Measurements from ENCODE around the gene RCOR1. TPM values are rescaled to one million over a fixed set of nuclear protein-coding genes. Genes with fewer than 3 reads are reported as not detected.
"Not testable (repeated sequence)": the region's sequence is repeated elsewhere in the genome, so short reads cannot be mapped to it uniquely, and the experiment has no call there.

RCOR1 gene
- total and polyA plus RNA-seq, 9 donors = 7.2 to 22.3 (median 18.3) TPM

GRCh38 chr14:102574281-102575159, 17.9 kb upstream of the RCOR1 start:
- H3K27me3 ChIP-seq = no peaks in the 10 kb centered on the region
- intact Hi-C loops (cut with DNase I) = no loop called here
- no peak overlapping the region for H3K27ac ChIP-seq
- DNase-seq = no peak
- TF ChIP-seq EP300 (IDR thresholded peaks at IDR 0.05) (no peak), CTCF (IDR thresholded peaks at IDR 0.05) (no peak), POLR2A (IDR thresholded peaks at IDR 0.05) (no peak)
- H3K9me3 ChIP-seq = no peaks in the 10 kb centered on the region
- H3K4me1 ChIP-seq (ENCODE audit: insufficient read depth) = no peaks in the 10 kb centered on the region
- no peak overlapping the region for H3K4me3 ChIP-seq
- no peaks in the 10 kb centered on the region for H3K36me3 ChIP-seq
- WGBS, 3 donors = 77 to 84% (median 82%) methylated on average over 20 of the region's 20 CpGs

DNA sequence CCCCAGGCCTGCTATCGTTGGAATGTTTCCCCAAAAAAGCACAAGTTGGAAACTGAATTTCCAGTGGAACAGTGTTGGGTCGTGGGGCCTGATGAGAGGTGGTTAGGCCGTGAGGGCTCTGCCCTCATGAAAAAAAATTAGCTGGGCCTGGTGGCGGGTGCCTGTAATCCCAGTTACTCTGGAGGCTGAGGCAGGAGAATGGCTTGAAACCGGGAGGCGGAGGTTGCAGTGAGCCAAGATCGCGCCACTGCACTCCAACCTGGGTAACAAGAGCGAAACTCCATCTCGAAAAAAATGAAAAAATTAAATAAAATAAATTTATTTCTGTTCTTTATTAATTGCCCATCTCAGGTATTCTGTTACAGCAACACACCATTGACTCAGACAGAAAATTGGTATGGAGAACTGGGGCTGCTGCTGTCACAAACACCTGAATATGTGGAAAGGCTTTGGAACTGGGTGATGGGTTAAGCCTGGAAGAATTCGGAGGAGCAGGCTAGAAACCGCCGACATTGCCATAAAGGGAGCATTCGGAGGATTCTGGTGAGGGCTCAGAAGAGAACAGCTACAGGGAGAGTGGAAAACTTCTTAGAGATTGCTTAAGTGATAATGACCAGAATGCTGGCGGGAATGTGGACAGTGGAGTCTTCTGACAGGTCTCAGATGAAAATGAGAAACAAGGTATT, 17.1 kb upstream of the RCOR1 start:
- DNase-seq = no peak
- 80 to 89% (median 85%) methylated on average over 15 of the region's 15 CpGs for WGBS, 3 donors
- intact Hi-C loops (cut with DNase I) = no loop called here
- Histone ChIP-seq H3K27me3 (no peaks in the 10 kb centered on the region), H3K4me1 (ENCODE audit: insufficient read depth) (no peaks in the 10 kb centered on the region), H3K27ac (no peak overlapping the region), H3K9me3 (no peaks in the 10 kb centered on the region), H3K4me3 (no peak overlapping the region), H3K36me3 (no peaks in the 10 kb centered on the region)
- TF ChIP-seq POLR2A (IDR thresholded peaks at IDR 0.05) (no peak), EP300 (IDR thresholded peaks at IDR 0.05) (no peak), CTCF (IDR thresholded peaks at IDR 0.05) (no peak)

GRCh38 chr14:102575846-102576428, 16.5 kb upstream of the RCOR1 start:
- H3K27me3 ChIP-seq; intact Hi-C loops (cut with DNase I); H3K36me3 ChIP-seq; H3K4me3 ChIP-seq; DNase-seq; H3K9me3 ChIP-seq; H3K27ac ChIP-seq; H3K4me1 ChIP-seq (ENCODE audit: insufficient read depth): not testable (repeated sequence)
- WGBS, 3 donors = 56 to 66% (median 58%) methylated on average over 8 of the region's 8 CpGs

DNA sequence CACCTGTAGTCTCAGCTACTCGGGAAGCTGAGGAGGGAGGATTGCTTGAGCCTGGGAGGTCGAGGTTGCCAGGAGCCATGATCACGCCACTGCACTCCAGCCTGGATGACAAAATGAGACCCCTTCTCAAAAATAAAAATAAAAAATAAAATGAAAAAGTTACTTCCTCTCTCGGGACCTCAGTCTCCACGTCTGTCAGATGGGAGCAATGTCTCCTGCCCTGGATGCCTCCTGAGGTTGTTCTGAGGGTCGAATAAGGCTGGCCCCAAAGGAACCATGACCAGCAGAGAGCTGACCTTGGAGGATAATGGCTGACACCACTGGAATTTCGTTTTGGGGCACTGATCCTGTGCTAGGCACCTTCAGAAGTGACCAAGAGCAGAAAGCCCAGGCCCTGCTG, 13.6 kb upstream of the RCOR1 start:
- WGBS, 3 donors = 79 to 84% (median 83%) methylated on average over 7 of the region's 7 CpGs
- intact Hi-C loops (cut with DNase I) = no loop called here
- DNase-seq = no peak
- TF ChIP-seq CTCF (IDR thresholded peaks at IDR 0.05) (no peak), POLR2A (IDR thresholded peaks at IDR 0.05) (no peak), EP300 (IDR thresholded peaks at IDR 0.05) (no peak)
- Histone ChIP-seq H3K4me1 (ENCODE audit: insufficient read depth) (no peaks in the 10 kb centered on the region), H3K4me3 (no peak overlapping the region), H3K27me3 (no peaks in the 10 kb centered on the region), H3K36me3 (no peaks in the 10 kb centered on the region), H3K27ac (no peak overlapping the region), H3K9me3 (no peaks in the 10 kb centered on the region)

Measured in ovary (tissue), 9 donors.